Neural crest cell (in vitro differentiated cells): ENCODE data around the gene R3HDML. TPM values are rescaled to one million over a fixed set of nuclear protein-coding genes. Genes with fewer than 3 reads are reported as not detected.
A peak's percentile ranks its signal among the peaks of the same experiment; 100 is the strongest.
"Not testable (repeated sequence)": the region's sequence is repeated elsewhere in the genome, so short reads cannot be mapped to it uniquely, and the experiment has no call there.

Experiments used
- DNase-seq: peaks from one replicate; pipeline ENCODE4 v3.0.0; 2021; ENCODE audit warnings: low read depth, mixed read lengths, low spot score
- H3K27ac Mint-ChIP-seq: one replicate; pipeline ENCODE4 v1.8.0; 2021; ENCODE audit warnings: mild to moderate bottlenecking, mixed read lengths; ENCODE audit not compliant: unreplicated experiment
- H3K27me3 Mint-ChIP-seq: 2 replicates; pipeline ENCODE4 v1.8.0; 2021; ENCODE audit warnings: low read depth, mild to moderate bottlenecking, mixed read lengths
- H3K36me3 Mint-ChIP-seq: 2 replicates; pipeline ENCODE4 v1.8.0; 2021; ENCODE audit warnings: low read depth, mild to moderate bottlenecking, mixed read lengths
- H3K4me1 Mint-ChIP-seq: 2 replicates; pipeline ENCODE4 v1.8.0; 2021; ENCODE audit warnings: mixed read lengths
- H3K4me3 Mint-ChIP-seq: one replicate; pipeline ENCODE4 v1.8.0; 2021; ENCODE audit warnings: mild to moderate bottlenecking, mixed read lengths
- H3K9me3 Mint-ChIP-seq: 2 replicates; pipeline ENCODE4 v1.8.0; 2021; ENCODE audit warnings: mixed read lengths
- total RNA-seq: library from RNA; stranded (reverse); gene quantifications from 2 replicates; pipeline ENCODE4 v1.2.1, GENCODE V29; 2021
- TF ChIP-seq, protein P1 (sequence below): fragments of 200-600 bp; sonication (generic); conservative IDR thresholded peaks from 2 replicates; pipeline ENCODE4 v1.5.0; 2021; ENCODE audit warnings: antibody characterized with exemption, mild to moderate bottlenecking

Gene R3HDML
- total RNA-seq, 1 donor from 2014 or later, result not detected

DNA sequence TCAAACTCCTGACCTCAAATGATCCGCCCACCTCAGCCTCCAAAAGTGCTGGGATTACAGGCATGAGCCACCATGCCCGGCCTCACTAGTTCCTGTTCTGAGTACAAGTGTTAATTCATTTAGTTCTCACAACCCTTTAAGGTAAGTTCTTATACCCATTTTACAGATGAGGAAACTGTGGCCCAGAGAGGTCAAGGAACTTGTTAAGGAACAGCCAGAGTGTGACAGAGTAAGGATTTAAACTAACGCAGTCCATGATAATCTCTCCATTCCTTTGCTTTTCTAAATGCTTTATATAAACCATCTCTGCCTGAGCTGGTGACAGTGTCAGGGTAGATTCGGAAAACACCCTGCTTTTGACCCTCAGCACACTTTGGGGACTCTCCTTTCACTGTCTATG is 39.1 kb upstream of the R3HDML start:
- no peak overlapping the region for H3K4me3 Mint-ChIP-seq
- no peak for DNase-seq
- no peak overlapping the region for H3K27ac Mint-ChIP-seq
- H3K9me3 Mint-ChIP-seq, result no peaks in the 10 kb centered on the region
- H3K27me3 Mint-ChIP-seq, result no peaks in the 10 kb centered on the region
- H3K36me3 Mint-ChIP-seq, result no peaks in the 10 kb centered on the region
- TF ChIP-seq, protein P1, sequence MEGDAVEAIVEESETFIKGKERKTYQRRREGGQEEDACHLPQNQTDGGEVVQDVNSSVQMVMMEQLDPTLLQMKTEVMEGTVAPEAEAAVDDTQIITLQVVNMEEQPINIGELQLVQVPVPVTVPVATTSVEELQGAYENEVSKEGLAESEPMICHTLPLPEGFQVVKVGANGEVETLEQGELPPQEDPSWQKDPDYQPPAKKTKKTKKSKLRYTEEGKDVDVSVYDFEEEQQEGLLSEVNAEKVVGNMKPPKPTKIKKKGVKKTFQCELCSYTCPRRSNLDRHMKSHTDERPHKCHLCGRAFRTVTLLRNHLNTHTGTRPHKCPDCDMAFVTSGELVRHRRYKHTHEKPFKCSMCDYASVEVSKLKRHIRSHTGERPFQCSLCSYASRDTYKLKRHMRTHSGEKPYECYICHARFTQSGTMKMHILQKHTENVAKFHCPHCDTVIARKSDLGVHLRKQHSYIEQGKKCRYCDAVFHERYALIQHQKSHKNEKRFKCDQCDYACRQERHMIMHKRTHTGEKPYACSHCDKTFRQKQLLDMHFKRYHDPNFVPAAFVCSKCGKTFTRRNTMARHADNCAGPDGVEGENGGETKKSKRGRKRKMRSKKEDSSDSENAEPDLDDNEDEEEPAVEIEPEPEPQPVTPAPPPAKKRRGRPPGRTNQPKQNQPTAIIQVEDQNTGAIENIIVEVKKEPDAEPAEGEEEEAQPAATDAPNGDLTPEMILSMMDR, result no peak
- H3K4me1 Mint-ChIP-seq, result no peaks in the 10 kb centered on the region

- not testable (repeated sequence) for DNase-seq
Observed at GRCh38 chr20:44299011-44299535, 37.8 kb upstream of the R3HDML start.

GRCh38 chr20:44301285-44301684 is 35.6 kb upstream of the R3HDML start:
- Mint-ChIP-seq H3K4me1 (no peaks in the 10 kb centered on the region), H3K4me3 (no peak overlapping the region), H3K9me3 (no peaks in the 10 kb centered on the region), H3K36me3 (no peaks in the 10 kb centered on the region), H3K27ac (no peak overlapping the region), H3K27me3 (no peaks in the 10 kb centered on the region)
- TF ChIP-seq, protein P1, result no peak
- no peak for DNase-seq

More at GRCh38 chr20:44299011-44299535, 37.8 kb upstream of the R3HDML start:
- not testable (repeated sequence) for H3K36me3 Mint-ChIP-seq, H3K4me1 Mint-ChIP-seq, H3K9me3 Mint-ChIP-seq, H3K4me3 Mint-ChIP-seq, H3K27me3 Mint-ChIP-seq, H3K27ac Mint-ChIP-seq

DNA sequence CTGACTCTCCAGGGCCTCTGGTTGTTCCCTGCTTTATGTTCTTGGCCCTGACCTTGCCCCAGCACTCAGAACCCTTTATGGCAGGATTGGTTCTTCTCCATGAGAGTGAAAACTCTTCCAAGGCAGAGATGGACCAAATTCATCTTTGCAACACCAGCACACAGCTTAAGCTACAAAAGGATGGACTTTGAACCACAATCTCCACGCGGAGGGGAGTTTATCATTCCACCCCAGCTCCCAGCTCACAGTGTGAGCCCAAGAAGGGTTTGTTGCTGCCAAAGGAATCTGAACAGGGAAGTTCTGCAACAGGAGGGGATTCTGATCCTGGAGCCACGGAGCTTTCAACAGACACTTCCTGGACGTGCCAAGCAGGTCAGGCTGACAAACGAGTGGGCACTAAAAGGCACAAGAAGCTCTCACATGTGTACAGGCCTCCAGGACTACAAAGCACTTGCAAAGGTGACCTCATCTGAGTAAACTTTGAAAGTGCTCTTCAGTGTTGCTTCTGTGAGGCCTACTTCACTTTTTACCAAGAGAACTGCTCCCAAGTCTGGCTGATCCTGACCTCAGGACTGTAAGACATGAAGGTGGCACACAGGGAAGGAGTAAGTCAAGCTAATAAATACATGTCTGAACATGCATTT is 34.7 kb upstream of the R3HDML start:
- Mint-ChIP-seq H3K4me3 (no peak overlapping the region), H3K4me1 (no peaks in the 10 kb centered on the region), H3K27me3 (no peaks in the 10 kb centered on the region), H3K27ac (no peak overlapping the region), H3K9me3 (no peaks in the 10 kb centered on the region), H3K36me3 (no peaks in the 10 kb centered on the region)
- DNase-seq, result no peak
- TF ChIP-seq, protein P1, result no peak

DNA sequence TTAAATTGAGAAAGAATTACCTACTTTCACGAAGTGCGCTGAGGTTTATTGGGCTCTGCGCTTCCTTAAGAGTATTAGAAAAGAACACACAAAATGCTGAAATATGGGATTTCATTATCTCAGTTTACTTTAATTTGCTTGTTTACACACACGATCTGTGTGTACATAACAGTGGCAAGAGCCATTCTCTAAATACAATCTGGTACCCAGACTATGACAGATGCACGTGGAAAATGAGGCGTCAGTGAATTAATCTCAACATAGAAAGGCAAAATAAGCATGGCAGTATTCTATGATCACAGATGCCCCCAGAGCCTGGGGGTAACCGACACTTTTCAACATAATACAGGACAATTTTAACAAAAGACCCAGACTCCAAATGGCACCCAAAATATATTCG is 34.1 kb upstream of the R3HDML start:
- Mint-ChIP-seq H3K9me3 (no peaks in the 10 kb centered on the region), H3K36me3 (no peaks in the 10 kb centered on the region), H3K27ac (no peak overlapping the region), H3K4me1 (no peaks in the 10 kb centered on the region), H3K27me3 (no peaks in the 10 kb centered on the region), H3K4me3 (no peak overlapping the region)
- TF ChIP-seq, protein P1, result no peak
- no peak for DNase-seq

DNA sequence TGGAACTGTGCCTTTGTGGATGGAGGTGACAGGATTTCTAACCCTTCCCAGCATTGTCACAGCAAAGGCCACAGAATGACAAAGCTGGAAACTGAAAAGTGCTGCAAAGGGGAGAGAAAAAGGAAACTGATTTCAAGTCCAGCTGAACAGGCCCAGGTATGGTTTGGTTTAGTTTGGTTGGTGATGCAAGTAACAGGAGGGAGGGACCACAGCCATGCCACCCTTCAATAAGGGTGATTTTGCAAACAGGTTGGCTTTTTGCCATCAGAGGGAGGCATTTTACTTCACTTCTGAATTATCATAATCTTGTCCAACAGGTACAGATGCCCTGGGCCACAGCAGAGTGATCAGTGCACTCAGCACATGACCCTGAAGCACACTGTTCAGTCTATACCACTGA is 32.5 kb upstream of the R3HDML start:
- Mint-ChIP-seq H3K4me3 (peak overlapping the region; percentile 41), H3K27ac (no peak overlapping the region), H3K4me1 (peaks cover under 1% of the 10 kb centered on the region), H3K9me3 (no peaks in the 10 kb centered on the region), H3K27me3 (no peaks in the 10 kb centered on the region), H3K36me3 (no peaks in the 10 kb centered on the region)
- no peak for DNase-seq
- TF ChIP-seq, protein P1, result no peak
